ENCODE results near the gene NAT9.

Gene NAT9

DNA sequence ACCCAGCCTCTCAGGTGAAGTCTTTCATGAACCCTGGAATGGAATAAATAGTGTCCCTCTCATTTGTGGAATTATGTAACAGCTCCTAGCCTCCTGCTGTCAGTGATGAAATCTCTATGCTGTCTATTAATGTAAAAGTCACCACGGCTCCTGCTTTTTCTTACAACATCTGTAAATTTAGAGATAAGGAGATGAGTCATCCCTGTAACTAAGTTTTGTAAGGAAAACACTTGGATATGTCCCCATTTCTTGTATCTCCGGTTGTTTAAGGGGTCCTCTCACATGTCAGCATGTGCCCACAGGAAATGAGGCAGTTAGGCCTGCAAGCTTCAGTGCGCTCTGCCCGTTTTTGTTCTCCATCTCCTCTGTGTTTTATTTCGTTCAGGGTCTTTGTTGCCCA is 2.8 kb upstream of the NAT9 start:
- no peak for DNase-seq

GRCh38 chr17:74777901-74778515 is 1.9 kb upstream of the NAT9 start:
- DNase-seq, result no peak

GRCh38 chr17:74776990-74777389 is 845 bp upstream of the NAT9 start:
- no peak for DNase-seq

GRCh38 chr17:74775409-74776043 is 619 bp downstream of the NAT9 start:
- no peak for DNase-seq

DNA sequence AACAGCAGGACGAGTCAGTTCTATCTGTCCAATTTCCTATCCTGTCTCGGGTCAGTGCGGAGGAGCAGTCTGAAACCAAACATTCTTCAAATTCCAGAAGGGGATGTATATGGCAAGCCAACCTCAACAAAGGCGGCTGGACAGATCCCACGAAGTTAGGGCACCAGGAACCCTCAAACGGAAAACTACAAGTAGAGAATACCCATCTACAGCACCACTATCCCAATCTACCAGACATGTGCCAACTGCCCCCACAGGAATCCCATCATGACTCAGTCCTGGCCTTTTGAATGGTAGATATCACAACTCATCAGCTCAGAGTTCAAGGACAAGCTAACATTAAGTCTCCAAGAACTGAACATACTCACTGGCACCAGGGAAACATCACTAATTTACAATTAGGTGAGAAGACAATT is 2.3 kb downstream of the NAT9 start:
- DNase-seq, result no peak

GRCh38 chr17:74773414-74773813 is 2.7 kb downstream of the NAT9 start:
- no peak for DNase-seq

GRCh38 chr17:74772053-74772452 is 4.1 kb downstream of the NAT9 start:
- DNase-seq, result no peak

- DNase-seq, result no peak
These were observed 4.7 kb downstream of the NAT9 start for GRCh38 chr17:74771319-74771914.

DNA sequence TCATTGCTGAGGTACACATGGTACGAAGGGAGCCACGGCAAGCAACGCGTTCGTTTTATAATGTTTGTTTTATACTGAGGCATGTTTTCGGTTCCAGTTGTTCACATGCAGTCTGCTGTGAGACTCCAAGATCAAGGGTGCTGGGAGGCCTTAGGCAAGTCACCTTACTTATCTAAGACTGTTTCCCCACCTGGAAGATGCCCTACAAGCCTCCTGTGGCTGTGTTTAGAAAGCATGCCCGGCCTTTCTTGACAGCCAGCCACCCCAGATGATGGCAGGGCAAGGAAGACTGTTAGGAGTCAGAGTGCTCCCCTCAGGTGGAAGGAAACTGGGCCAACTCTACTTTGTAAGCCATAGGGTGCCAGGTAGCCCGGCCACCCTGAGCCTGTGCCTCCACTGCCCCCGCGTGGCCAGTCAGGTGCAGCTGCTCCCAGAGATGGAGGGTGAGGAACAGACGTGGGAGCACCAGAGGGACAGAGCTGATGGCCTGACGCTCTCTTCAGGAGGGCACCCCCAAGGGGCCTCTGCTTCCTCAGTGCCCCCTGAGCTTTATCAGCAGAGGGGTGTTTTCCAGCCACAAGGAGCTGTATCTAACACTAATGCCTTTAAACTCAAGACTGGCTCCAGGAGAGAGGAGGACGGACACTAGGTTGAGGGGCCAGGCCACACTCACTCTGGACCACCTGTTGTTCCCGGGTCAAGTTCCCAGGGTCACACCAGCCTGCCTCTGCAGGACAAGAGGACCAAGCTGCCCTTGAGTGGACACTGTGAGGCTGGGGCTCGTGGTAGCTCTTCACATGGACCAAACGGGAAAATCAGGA is 5.4 kb downstream of the NAT9 start:
- DNase-seq, result peak; percentile 68

DNA sequence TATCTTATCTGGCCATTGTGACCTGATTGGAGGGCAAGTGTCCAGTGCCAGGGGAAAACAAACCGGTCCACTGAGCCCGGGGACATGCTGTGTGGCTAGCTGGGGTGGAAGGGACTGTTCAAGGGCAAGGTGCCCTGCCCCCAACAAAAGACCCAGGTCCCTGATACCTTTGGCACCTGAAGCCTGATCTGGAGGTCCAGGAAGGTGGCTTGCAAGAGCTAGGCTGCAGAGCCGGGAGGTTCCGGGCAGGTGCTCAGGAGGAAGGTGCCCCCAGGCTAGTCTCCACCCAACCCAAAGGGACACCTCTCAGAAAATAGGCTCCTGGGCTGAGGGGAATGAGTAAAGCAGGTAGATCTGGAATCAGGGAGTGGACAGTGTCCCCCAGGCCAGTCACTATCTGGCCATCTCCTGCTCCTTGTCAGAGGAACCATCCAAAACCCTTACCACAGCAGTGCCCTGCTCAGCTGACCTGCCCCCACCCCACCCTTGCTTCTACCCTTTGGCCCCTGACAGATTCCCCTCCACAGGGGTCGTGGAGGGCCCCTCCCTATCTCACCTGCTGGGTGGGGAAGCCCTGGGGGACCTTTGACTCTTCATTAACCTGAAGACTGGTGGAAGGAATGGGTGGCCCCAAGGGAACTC is 6.2 kb downstream of the NAT9 start:
- DNase-seq, result no peak

DNA sequence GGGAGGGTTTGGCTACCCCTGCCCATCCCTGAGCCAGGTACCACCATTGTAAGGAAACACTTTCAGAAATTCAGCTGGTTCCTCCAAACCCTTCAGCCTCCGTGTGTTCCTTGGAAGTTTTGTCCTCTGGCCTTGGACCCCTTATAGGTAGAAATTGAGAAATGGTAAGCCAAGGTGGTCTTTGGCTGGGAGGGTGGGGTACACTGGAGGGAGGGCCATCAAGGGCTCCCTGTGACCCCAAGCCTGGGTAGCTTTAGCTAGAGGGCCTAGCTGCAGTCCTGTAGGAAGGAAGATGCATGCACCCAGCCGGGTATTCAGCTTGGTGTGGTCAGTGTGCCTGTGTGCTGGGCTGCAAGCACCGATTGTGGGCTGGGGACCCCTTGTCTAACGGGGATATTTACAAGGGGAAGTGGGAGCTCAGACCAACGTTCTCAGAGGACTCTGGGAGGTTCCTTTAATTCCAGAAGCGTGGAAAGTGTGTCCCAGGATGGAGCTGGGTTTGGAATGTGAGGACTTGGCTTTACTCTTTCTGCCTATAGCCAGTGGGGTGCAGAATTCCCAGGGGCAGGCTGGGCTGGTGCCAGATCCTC is 6.8 kb downstream of the NAT9 start:
- DNase-seq, result no peak

DNA sequence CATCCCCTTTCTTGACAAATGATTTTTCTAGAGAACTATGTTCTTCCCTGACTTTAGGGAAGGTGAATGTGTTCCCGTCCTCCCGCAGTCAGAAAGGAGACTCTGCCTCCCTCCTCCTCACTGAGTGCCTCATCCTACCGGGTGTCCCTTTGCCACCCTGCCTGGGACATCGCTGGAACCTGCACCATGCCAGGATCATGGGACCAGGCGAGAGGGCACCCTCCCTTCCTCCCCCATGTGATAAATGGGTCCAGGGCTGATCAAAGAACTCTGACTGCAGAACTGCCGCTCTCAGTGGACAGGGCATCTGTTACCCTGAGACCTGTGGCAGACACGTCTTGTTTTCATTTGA is 7.4 kb downstream of the NAT9 start:
- no peak for DNase-seq

GRCh38 chr17:74768069-74768762 is 7.9 kb downstream of the NAT9 start:
- DNase-seq, result no peak

DNA sequence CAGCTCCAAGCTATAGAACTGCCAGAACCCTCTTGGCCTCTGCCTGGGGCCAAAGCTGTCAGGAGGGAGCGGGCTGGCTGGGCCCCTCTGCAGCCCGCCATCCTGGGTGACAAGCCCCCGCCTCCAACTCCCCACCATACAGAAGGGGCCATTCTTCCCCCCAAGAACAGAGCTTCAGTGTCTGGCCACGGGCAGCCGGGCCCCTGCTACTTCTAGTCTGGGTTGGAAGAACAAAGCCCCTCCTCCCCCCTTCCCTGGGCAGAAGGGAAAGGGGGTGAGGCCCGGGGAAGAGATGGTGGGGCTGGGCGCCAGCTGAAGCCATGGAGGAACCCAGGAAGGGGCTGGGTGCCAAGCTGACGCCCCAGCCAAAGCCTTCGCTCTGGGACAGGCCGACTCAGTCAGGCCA is 9.0 kb downstream of the NAT9 start:
- no peak for DNase-seq

GRCh38 chr17:74766413-74766812 is 9.7 kb downstream of the NAT9 start:
- no peak for DNase-seq

GRCh38 chr17:74764751-74765286 is 11.3 kb downstream of the NAT9 start:
- no peak for DNase-seq

DNA sequence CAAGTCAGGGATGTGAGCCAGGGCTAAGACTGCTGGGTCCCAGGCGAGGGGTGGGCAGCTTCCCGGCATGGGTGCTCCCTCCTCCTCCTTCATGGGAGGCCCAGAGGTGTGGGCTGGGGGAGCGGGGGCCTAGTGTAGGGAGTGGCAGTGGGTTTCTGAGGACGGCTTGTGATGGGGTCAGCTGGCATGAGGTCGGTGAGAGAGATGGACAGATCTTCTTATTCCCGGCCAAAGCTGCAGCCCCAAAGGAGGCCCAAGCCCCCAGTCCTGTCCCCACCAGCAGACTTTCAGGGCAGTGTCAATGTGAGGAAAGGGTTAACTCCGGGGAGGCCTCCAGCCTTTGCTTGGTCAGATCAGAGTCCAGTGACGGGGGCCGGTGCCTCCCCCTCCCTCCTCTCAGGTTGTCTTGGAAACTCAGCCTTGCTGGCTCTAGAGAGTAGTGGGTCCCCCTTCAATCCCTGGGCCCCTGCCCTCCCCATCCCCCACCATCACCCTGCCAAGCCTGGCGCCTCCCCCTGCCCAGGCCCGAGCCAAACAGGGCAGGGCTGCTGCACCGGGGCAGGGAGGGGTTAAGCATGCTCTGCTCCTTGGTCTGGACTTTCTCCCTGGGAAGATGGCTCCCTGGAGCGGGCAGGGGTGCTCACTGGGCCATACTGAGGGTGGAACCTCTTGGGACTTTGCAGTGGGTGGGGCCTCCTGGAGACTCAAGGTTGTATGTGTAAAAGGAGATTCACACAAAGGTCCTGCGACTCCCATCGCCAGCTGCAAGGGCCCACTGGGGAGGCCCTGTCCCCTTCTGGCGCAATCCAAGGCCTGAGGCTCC is 12.4 kb downstream of the NAT9 start:
- DNase-seq, result no peak

DNA sequence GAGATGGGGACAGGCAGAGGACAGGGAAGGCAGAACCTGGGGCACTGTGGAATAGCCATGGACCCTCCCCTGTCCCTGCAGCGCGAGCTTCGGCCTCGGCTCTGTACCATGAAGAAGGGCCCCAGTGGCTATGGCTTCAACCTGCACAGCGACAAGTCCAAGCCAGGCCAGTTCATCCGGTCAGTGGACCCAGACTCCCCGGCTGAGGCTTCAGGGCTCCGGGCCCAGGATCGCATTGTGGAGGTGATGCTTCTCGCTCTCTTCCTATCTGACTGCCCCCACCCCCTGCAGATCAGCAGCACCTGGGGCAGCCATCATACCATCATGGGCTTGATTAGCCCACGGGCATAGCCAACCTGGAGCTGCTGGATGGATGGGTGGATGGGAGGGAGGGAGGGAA is 14.2 kb downstream of the NAT9 start:
- DNase-seq, result no peak

DNA sequence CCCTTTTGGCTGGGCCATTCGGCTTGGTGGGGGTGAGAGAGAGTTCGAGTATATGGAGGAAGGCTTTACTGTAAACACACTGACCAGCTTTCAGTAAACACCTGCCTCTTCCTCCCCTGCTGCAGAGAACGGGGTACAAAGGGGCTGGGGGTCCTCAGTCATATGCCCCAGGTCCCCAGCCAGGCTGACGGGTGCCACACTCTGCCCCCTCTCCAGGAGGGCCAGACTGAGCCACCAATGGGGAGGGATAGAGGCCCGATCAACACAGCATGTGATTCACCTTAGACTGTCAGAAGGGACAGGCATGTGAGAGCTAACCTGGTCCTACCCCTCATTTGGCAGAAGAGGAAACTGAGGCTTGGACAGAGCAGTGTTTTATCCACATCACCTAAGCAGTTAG is 14.7 kb downstream of the NAT9 start:
- DNase-seq, result no peak

DNA sequence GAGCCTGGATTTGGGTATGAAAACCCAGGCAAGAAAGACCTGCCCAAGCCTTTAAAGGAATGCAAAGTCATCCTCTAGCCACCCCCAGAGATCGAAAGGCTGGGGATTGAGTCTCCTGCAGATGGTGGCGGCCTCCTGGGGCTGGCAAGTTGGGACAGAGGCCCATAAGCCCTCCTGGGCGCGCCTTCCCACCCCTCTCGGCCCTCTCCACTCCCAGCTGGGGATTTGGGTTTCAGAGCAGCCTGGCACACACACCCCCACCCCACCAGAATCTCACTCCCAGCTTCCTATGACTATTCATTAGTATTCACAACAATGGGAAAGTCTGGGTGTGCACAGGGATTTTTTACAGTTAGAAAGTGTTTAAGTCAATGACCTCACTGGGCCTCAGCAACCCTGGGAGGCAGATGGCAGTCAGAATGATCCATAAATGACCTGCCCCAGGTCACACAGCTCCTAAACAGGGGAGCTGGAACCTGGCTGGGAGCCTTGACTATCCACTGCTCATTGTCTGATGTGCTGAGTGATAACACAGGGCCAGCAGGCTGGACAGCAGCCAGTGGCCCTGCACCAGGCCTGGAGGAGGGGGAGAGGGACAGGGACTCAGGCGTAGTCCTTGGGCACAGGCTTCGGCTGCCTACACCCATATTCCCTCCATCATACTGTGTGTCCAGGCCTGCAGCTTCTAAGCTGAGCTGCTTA is 15.6 kb downstream of the NAT9 start:
- no peak for DNase-seq

GRCh38 chr17:74759941-74760340 is 16.2 kb downstream of the NAT9 start:
- no peak for DNase-seq
